SK-N-DZ (cell line): ENCODE measurements around the gene SEC61A1.

Source experiments
- DNase-seq: peaks from one replicate; pipeline ENCODE4 v3.0.0-alpha.2; 2015; ENCODE audit warnings: low spot score

SEC61A1 gene

GRCh38 chr3:128077202-128077624 lies 25.0 kb downstream of the SEC61A1 start:
- DNase-seq: no peak

GRCh38 chr3:128077665-128078064 lies 25.4 kb downstream of the SEC61A1 start:
- DNase-seq: no peak

GRCh38 chr3:128078322-128078721 lies 26.1 kb downstream of the SEC61A1 start:
- no peak for DNase-seq

GRCh38 chr3:128078875-128079274 lies 26.6 kb downstream of the SEC61A1 start:
- DNase-seq: no peak

- DNase-seq: no peak
Measured at GRCh38 chr3:128079823-128080222, 27.6 kb downstream of the SEC61A1 start.

GRCh38 chr3:128080323-128081080 lies 28.3 kb downstream of the SEC61A1 start:
- no peak for DNase-seq

GRCh38 chr3:128081226-128081625 lies 29.0 kb downstream of the SEC61A1 start:
- DNase-seq: no peak

- DNase-seq: no peak
Measured at GRCh38 chr3:128081846-128082245, 29.6 kb downstream of the SEC61A1 start.

GRCh38 chr3:128082546-128082945 lies 30.3 kb downstream of the SEC61A1 start:
- no peak for DNase-seq

- DNase-seq: no peak
Measured at GRCh38 chr3:128083396-128083795, 31.2 kb downstream of the SEC61A1 start.

- no peak for DNase-seq
Measured at GRCh38 chr3:128083980-128084674, 31.9 kb downstream of the SEC61A1 start.

GRCh38 chr3:128084675-128085021 lies 32.4 kb downstream of the SEC61A1 start:
- no peak for DNase-seq

GRCh38 chr3:128089135-128089534 lies 36.9 kb downstream of the SEC61A1 start:
- DNase-seq: no peak

- no peak for DNase-seq
Measured at GRCh38 chr3:128091586-128091985, 39.3 kb downstream of the SEC61A1 start.

GRCh38 chr3:128094295-128095151 lies 42.3 kb downstream of the SEC61A1 start:
- DNase-seq: no peak

- peak; percentile 42 for DNase-seq
Measured at GRCh38 chr3:128095222-128095703, 43.0 kb downstream of the SEC61A1 start.

GRCh38 chr3:128098234-128098633 lies 46.0 kb downstream of the SEC61A1 start:
- DNase-seq: no peak

GRCh38 chr3:128100161-128100560 lies 47.9 kb downstream of the SEC61A1 start:
- no peak for DNase-seq

- DNase-seq: no peak
Measured at GRCh38 chr3:128100638-128101037, 48.4 kb downstream of the SEC61A1 start.

- DNase-seq: no peak
Measured at GRCh38 chr3:128103136-128103676, 51.0 kb downstream of the SEC61A1 start.

GRCh38 chr3:128107834-128108233 lies 55.6 kb downstream of the SEC61A1 start:
- no peak for DNase-seq

- DNase-seq: no peak
Measured at GRCh38 chr3:128111147-128111546, 58.9 kb downstream of the SEC61A1 start.
